22Rv1 (cell line): ENCODE results near the gene LHFPL6.

Source experiments
- CTCF ChIP-seq: fragments of 450-650 bp; IDR thresholded peaks from 2 replicates; pipeline ENCODE4 v1.5.1; 2017; ENCODE audit warnings: mild to moderate bottlenecking
- ZFX ChIP-seq: fragments of 450-650 bp; IDR thresholded peaks from 2 replicates; pipeline ENCODE4 v1.6.1; 2017; ENCODE audit warnings: antibody characterized with exemption, borderline replicate concordance

GRCh38 chr13:39462428-39462827, 140.6 kb downstream of the LHFPL6 start:
- TF ChIP-seq CTCF = no peak
- TF ChIP-seq ZFX = no peak
